Measurements from ENCODE around the gene PNMA6A. TPM values are rescaled to one million over a fixed set of nuclear protein-coding genes. Genes with fewer than 3 reads are reported as not detected.
"Not testable (repeated sequence)": the region's sequence is repeated elsewhere in the genome, so short reads cannot be mapped to it uniquely, and the experiment has no call there.

PNMA6A gene
- total RNA-seq, 1 donor = 1.1 TPM

- not testable (repeated sequence) for H3K4me2 ChIP-seq (ENCODE audit: insufficient read depth, low read length); DNase-seq (ENCODE audit: insufficient read length, low spot score, missing footprints); H3K27ac ChIP-seq (ENCODE audit: low read depth, low read length); H3K9me3 ChIP-seq (ENCODE audit: low read depth, low read length); H3K36me3 ChIP-seq (ENCODE audit: insufficient read depth, low read length); H2AFZ ChIP-seq (ENCODE audit: low read length); H3K4me3 ChIP-seq (ENCODE audit: insufficient read depth, low read length); H3K79me2 ChIP-seq (ENCODE audit: insufficient read depth, low read length); H3K4me1 ChIP-seq (ENCODE audit: insufficient read depth, low read length); H3K27me3 ChIP-seq (ENCODE audit: insufficient read depth, low read length); H4K20me1 ChIP-seq (ENCODE audit: insufficient read depth, low read length)
These were observed 41.6 kb downstream of the PNMA6A start for GRCh38 chrX:153113851-153114250.

- H3K27ac ChIP-seq (ENCODE audit: low read depth, low read length); H3K79me2 ChIP-seq (ENCODE audit: insufficient read depth, low read length); H4K20me1 ChIP-seq (ENCODE audit: insufficient read depth, low read length); H3K4me2 ChIP-seq (ENCODE audit: insufficient read depth, low read length); DNase-seq (ENCODE audit: insufficient read length, low spot score, missing footprints); H3K9me3 ChIP-seq (ENCODE audit: low read depth, low read length); H3K4me3 ChIP-seq (ENCODE audit: insufficient read depth, low read length); H3K4me1 ChIP-seq (ENCODE audit: insufficient read depth, low read length); H2AFZ ChIP-seq (ENCODE audit: low read length); H3K36me3 ChIP-seq (ENCODE audit: insufficient read depth, low read length); H3K27me3 ChIP-seq (ENCODE audit: insufficient read depth, low read length): not testable (repeated sequence)
These were observed 45.5 kb downstream of the PNMA6A start for GRCh38 chrX:153117754-153118153.

GRCh38 chrX:153120230-153120629 lies 48.0 kb downstream of the PNMA6A start:
- not testable (repeated sequence) for H3K79me2 ChIP-seq (ENCODE audit: insufficient read depth, low read length); H4K20me1 ChIP-seq (ENCODE audit: insufficient read depth, low read length); H2AFZ ChIP-seq (ENCODE audit: low read length); H3K9me3 ChIP-seq (ENCODE audit: low read depth, low read length); H3K4me3 ChIP-seq (ENCODE audit: insufficient read depth, low read length); H3K27ac ChIP-seq (ENCODE audit: low read depth, low read length); H3K36me3 ChIP-seq (ENCODE audit: insufficient read depth, low read length); H3K4me2 ChIP-seq (ENCODE audit: insufficient read depth, low read length); DNase-seq (ENCODE audit: insufficient read length, low spot score, missing footprints); H3K27me3 ChIP-seq (ENCODE audit: insufficient read depth, low read length); H3K4me1 ChIP-seq (ENCODE audit: insufficient read depth, low read length)

- not testable (repeated sequence) for H2AFZ ChIP-seq (ENCODE audit: low read length); H3K4me1 ChIP-seq (ENCODE audit: insufficient read depth, low read length); H3K79me2 ChIP-seq (ENCODE audit: insufficient read depth, low read length); DNase-seq (ENCODE audit: insufficient read length, low spot score, missing footprints); H4K20me1 ChIP-seq (ENCODE audit: insufficient read depth, low read length); H3K4me3 ChIP-seq (ENCODE audit: insufficient read depth, low read length); H3K27ac ChIP-seq (ENCODE audit: low read depth, low read length); H3K4me2 ChIP-seq (ENCODE audit: insufficient read depth, low read length); H3K9me3 ChIP-seq (ENCODE audit: low read depth, low read length); H3K27me3 ChIP-seq (ENCODE audit: insufficient read depth, low read length); H3K36me3 ChIP-seq (ENCODE audit: insufficient read depth, low read length)
These were observed 51.2 kb downstream of the PNMA6A start for GRCh38 chrX:153123468-153123867.

Small RNAs within 50 kb of the gene (small RNA-seq; reads per million reads assigned to genes)
- not detected for gene AC243428.1

Other genes with a start within 250 kb of the PNMA6A start
- 42.1 and 44.2 TPM in 2 replicates for gene CETN2, start 241.7 kb upstream of the PNMA6A start, total RNA-seq
- 15.9 and 18.9 TPM in 2 replicates for gene NSDHL, start 241.4 kb upstream of the PNMA6A start, total RNA-seq
- gene ZNF185, start 174.4 kb upstream of the PNMA6A start, total RNA-seq = 1.1 and 1.2 TPM in 2 replicates
- gene PNMA5, start 78.3 kb upstream of the PNMA6A start, total RNA-seq = not detected in 2 replicates
- not detected in 2 replicates for gene PNMA3, start 16.0 kb upstream of the PNMA6A start, total RNA-seq
- not detected in 2 replicates for gene MAGEA1, start 106.8 kb downstream of the PNMA6A start, total RNA-seq
- gene PNMA6F, start 249.3 kb downstream of the PNMA6A start, total RNA-seq = not detected in 2 replicates

Measured in osteoblast (primary cell).